Right lobe of liver (tissue), 4 donors: ENCODE data around the gene HOXB1.

Experiments
- CTCF ChIP-seq, 4 donors: fragments of 200-600 bp in 3 of 4; fragments of 450-650 bp in 1 of 4; IDR thresholded peaks; one replicate each; pipeline versions ENCODE4 v1.5.1 to v1.8.0; 2016 to 2022; ENCODE audit warnings: antibody characterized with exemption in 4 of 4, mild to moderate bottlenecking in 2 of 4
- POLR2A ChIP-seq: fragments of 450-650 bp; IDR thresholded peaks from one replicate; pipeline ENCODE4 v1.6.1; 2017; ENCODE audit warnings: antibody characterized with exemption, mild to moderate bottlenecking
- donor health status: DM: no; HTN: no; CAD: no.
- donor health status: DM: no; HTN: no; CAD: no.
- donor health status: DM: no; HTN: yes; CAD: no.

- TF ChIP-seq CTCF (IDR thresholded peaks at IDR 0.05) (no peak), POLR2A (no peak)
Observed at GRCh38 chr17:48510761-48511604, 19.8 kb downstream of the HOXB1 start.
